Endothelial cell of umbilical vein (primary cell): Measurements from ENCODE around the gene SLC35A2.

ENCODE experiments used
- CTCF ChIP-seq, 2 donors: IDR thresholded peaks; 1 replicate in 1 of 2; 2 replicates in 1 of 2; pipeline ENCODE4 v1.5.1; 2011; ENCODE audit warnings: low read length in 2 of 2, mild to moderate bottlenecking in 2 of 2, moderate library complexity in 2 of 2, control low read depth in 1 of 2, inconsistent platforms in 1 of 2, low read depth in 1 of 2; ENCODE audit not compliant: insufficient read depth in 1 of 2; ENCODE audit errors: extremely low read depth in 1 of 2
- EZH2 ChIP-seq: IDR thresholded peaks from 2 replicates; pipeline ENCODE4 v1.6.1; 2012; ENCODE audit warnings: borderline replicate concordance, low read depth, mild to moderate bottlenecking, moderate library complexity, low read length, inconsistent platforms; ENCODE audit not compliant: severe bottlenecking
- JUN ChIP-seq: IDR thresholded peaks from 2 replicates; pipeline ENCODE4 v1.6.1; 2011; ENCODE audit warnings: borderline replicate concordance, low read depth; ENCODE audit not compliant: insufficient read length, insufficient read depth
- MAX ChIP-seq: IDR thresholded peaks from 2 replicates; pipeline ENCODE4 v1.6.1; 2011; ENCODE audit not compliant: insufficient read depth, insufficient read length
- MYC ChIP-seq: IDR thresholded peaks from one replicate; pipeline ENCODE4 v1.6.1; 2011; ENCODE audit warnings: mild to moderate bottlenecking, low read depth, low read length
- POLR2A ChIP-seq: IDR thresholded peaks from 2 replicates; pipeline ENCODE4 v1.6.1; 2012; ENCODE audit warnings: low read depth, mild to moderate bottlenecking, control low read depth, low read length

DNA sequence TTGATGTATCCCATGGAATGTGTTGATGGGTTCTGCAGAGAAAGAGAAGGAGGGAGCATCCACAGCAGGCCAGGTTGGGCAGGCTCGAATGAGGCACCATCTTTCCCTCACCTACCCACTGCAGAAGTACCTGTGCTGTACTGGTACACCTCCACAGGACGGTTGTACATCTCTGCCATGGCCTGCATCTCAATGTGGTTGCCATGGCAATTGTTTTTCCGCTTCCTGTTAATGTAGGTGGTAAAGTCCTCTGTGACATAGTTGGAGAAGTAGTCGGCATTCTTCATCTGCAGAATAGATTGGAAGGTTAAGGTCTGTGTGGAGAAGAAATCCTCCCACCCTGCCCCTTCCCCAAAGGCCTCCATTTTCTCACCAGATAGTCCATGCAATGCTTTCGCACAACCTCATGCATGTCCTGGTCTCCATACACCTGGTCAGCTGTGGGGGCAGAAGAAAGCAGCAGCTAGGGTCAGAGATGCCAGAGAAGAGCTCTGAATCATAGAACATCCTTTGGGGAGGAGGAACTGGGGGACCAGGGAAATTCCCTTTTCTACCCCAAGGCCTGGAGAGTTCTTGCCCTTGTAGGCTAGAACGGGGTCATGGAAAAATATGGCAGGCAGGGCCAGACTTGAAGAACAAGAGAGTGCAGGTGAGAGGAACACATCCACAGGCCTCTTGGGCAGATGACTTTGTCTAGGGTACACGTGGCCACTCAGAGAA lies 23.3 kb upstream of the SLC35A2 start:
- TF ChIP-seq CTCF (IDR thresholded peaks at IDR 0.05; ENCODE audit: extremely low read depth in 1 of 2, insufficient read depth in 1 of 2, low read depth in 1 of 2, low read length in 2 of 2) (no peak), POLR2A (no peak), MYC (no peak), JUN (no peak), MAX (no peak), EZH2 (no peak)
